Measurements from ENCODE around the gene PDE8A. TPM values are rescaled to one million over a fixed set of nuclear protein-coding genes. Genes with fewer than 3 reads are reported as not detected.

Gene PDE8A
- total and polyA plus RNA-seq, 2 donors = 17.6 to 82.3 TPM

DNA sequence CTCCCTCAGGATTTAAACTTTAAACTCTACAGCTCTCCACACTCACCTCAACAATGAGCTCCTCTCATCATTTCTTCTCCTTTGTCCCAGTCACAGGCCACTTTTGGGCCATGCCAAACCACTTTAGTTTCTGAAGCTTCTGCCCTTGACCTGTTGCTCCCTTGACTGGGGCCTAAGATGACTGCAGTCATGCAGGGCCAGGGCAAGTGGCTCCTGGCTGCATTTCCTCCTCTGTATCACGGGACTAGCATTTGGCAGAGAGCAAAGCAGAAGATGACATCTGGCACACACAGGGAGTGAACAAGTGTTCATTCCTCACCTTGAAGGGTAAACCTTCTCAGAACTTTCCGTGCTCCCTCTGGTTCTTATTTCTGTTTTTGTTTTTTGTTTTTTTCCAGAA, 136.9 kb downstream of the PDE8A start:
- Histone ChIP-seq H3K4me1 (ENCODE audit: insufficient read depth) (no peaks in the 10 kb centered on the region), H3K4me3 (ENCODE audit: low read depth, low read length) (no peak overlapping the region), H3K36me3 (ENCODE audit: insufficient read depth) (peaks cover 4% of the 10 kb centered on the region), H3K27ac (ENCODE audit: low read depth) (no peak overlapping the region)
- DNase-seq (ENCODE audit: extremely low spot score) = no peak
- WGBS = 86% methylated on average over 2 of the region's 2 CpGs

DNA sequence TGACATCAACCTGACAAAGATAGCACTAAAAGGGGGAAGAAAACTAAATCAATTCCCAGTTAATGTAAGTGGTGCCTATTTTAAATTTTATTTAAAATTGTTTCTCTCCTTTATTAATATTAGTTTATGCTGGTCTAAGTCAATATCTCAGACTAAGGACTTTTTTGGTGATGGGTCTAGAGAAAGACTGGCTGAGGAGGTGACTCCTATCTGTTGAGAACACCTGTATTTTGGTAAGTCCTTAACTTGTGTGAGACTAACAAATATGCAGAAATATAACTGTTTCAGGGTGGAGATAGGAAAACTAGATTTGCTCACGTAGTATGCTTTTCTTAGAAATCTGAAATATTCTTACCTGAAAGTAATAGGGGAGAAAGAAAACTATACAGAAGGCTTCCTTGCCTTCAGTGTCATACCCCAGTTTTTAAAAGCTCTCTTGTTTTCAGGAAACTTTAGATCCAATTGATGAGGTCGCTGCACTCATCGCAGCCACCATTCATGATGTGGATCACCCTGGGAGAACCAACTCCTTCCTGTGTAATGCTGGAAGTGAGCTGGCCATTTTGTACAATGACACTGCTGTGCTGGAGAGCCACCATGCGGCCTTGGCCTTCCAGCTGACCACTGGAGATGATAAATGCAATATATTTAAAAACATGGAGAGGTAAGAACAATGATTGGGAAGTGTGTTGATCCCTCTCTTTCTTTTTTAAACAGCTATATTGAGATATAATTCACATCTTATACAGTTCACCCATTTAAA, 138.9 kb downstream of the PDE8A start:
- Histone ChIP-seq H3K36me3 (ENCODE audit: insufficient read depth) (peaks cover 4% of the 10 kb centered on the region), H3K4me1 (ENCODE audit: insufficient read depth) (no peaks in the 10 kb centered on the region), H3K27ac (ENCODE audit: low read depth) (no peak overlapping the region), H3K4me3 (ENCODE audit: low read depth, low read length) (no peak overlapping the region)
- 95% methylated on average over 4 of the region's 4 CpGs for WGBS
- no peak for DNase-seq (ENCODE audit: extremely low spot score)

GRCh38 chr15:85124173-85124572, 142.5 kb downstream of the PDE8A start:
- Histone ChIP-seq H3K36me3 (ENCODE audit: insufficient read depth) (peaks cover 3% of the 10 kb centered on the region), H3K4me1 (ENCODE audit: insufficient read depth) (no peaks in the 10 kb centered on the region), H3K27ac (ENCODE audit: low read depth) (no peak overlapping the region), H3K4me3 (ENCODE audit: low read depth, low read length) (no peak overlapping the region)
- WGBS = 86% methylated on average over 1 of the region's 1 CpG
- DNase-seq (ENCODE audit: extremely low spot score) = no peak

DNA sequence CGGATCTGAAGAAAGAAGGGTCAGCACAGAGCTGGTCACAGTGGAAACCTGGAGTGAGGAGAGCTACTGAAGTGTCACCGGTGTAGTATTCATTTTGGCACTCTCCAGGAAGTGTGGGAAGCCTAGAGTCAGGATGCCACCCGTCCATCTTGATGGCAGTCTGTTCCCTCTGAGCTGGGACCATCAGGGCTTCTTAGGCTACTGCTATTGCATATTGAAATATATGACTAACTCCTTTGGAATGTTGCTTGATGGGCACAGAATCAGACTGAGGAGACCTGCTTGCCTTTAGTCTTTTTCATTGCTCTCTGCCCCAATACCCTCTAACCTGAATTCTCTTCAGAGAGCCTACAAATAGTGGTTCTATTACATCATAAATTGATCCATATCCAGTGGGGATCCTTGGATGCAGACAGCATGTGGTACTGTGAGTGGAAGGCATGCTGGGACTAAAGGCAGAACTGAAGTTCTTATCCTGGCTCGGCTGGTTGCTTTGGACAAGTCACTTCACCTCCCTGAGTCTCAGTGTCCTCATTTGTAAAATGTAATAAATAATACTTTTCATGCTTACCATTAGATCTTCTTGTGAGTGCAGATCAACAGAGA, 143.5 kb downstream of the PDE8A start:
- H3K36me3 ChIP-seq (ENCODE audit: insufficient read depth) = peaks cover 3% of the 10 kb centered on the region
- no peaks in the 10 kb centered on the region for H3K4me1 ChIP-seq (ENCODE audit: insufficient read depth)
- no peak overlapping the region for H3K4me3 ChIP-seq (ENCODE audit: low read depth, low read length)
- 87% methylated on average over 4 of the region's 4 CpGs for WGBS
- H3K27ac ChIP-seq (ENCODE audit: low read depth) = no peak overlapping the region
- no peak for DNase-seq (ENCODE audit: extremely low spot score)

GRCh38 chr15:85128621-85129020, 147.0 kb downstream of the PDE8A start:
- Histone ChIP-seq H3K4me3 (ENCODE audit: low read depth, low read length) (no peak overlapping the region), H3K4me1 (ENCODE audit: insufficient read depth) (no peaks in the 10 kb centered on the region), H3K36me3 (ENCODE audit: insufficient read depth) (no peaks in the 10 kb centered on the region), H3K27ac (ENCODE audit: low read depth) (no peak overlapping the region)
- no peak for DNase-seq (ENCODE audit: extremely low spot score)

GRCh38 chr15:85129881-85130280, 148.2 kb downstream of the PDE8A start:
- Histone ChIP-seq H3K4me3 (ENCODE audit: low read depth, low read length) (no peak overlapping the region), H3K36me3 (ENCODE audit: insufficient read depth) (no peaks in the 10 kb centered on the region), H3K27ac (ENCODE audit: low read depth) (no peak overlapping the region), H3K4me1 (ENCODE audit: insufficient read depth) (no peaks in the 10 kb centered on the region)
- 63% methylated on average over 3 of the region's 3 CpGs for WGBS
- no peak for DNase-seq (ENCODE audit: extremely low spot score)

- Histone ChIP-seq H3K36me3 (ENCODE audit: insufficient read depth) (no peaks in the 10 kb centered on the region), H3K27ac (ENCODE audit: low read depth) (no peak overlapping the region), H3K4me3 (ENCODE audit: low read depth, low read length) (no peak overlapping the region), H3K4me1 (ENCODE audit: insufficient read depth) (no peaks in the 10 kb centered on the region)
- 94% methylated on average over 1 of the region's 1 CpG for WGBS
- no peak for DNase-seq (ENCODE audit: extremely low spot score)
Observed at GRCh38 chr15:85131915-85132314, 150.3 kb downstream of the PDE8A start.

DNA sequence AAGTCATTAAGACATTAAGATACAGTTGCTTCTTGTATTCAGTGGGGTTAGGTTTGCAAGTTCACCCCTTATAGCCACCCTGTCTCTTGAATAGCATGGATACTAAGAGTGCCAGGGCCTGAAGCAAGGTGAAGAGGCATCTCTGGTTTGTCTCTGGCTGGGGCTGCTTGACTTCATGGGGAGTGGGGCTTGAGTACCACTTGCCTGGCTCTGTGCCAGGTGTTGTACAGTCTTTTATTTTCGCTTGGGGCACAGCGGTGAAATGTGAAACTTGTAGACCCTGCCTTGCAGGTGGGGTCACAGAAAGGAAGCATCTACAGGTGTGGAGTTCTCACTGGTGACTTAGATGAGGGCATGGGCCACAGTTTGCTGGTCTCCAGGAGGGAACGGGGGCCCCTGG, 152.1 kb downstream of the PDE8A start:
- Histone ChIP-seq H3K36me3 (ENCODE audit: insufficient read depth) (peaks cover 2% of the 10 kb centered on the region), H3K4me3 (ENCODE audit: low read depth, low read length) (no peak overlapping the region), H3K27ac (ENCODE audit: low read depth) (no peak overlapping the region), H3K4me1 (ENCODE audit: insufficient read depth) (no peaks in the 10 kb centered on the region)
- WGBS = 96% methylated on average over 3 of the region's 3 CpGs
- DNase-seq (ENCODE audit: extremely low spot score) = no peak

DNA sequence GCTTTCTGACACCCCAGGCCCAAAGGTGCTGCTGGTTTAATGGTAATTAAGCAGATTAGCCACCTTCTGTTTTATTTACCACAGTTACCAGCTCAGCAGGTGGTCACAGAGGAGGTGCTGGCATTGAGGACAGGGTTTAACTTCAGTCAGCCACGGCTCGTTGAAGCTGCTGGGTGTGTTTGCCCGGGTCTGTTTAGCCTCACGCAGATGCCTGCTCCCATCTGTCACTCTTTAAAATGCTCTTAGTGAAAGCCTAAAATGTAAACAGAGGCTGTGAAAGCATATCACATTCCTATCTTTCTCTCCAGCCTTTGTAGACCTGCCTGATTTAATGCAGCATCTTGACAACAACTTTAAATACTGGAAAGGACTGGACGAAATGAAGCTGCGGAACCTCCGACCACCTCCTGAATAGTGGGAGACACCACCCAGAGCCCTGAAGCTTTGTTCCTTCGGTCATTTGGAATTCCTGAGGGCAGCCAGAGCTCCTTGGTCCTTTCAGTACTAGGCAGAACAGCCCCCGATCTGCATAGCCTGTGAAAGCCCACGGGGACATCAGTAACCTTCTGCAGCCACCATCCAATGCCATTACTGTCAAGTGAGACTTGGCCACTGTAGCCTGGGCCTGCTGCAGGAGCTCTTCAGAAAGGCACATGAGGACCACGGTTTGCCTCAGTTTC, 156.0 kb downstream of the PDE8A start:
- Histone ChIP-seq H3K27ac (ENCODE audit: low read depth) (no peak overlapping the region), H3K4me1 (ENCODE audit: insufficient read depth) (no peaks in the 10 kb centered on the region), H3K36me3 (ENCODE audit: insufficient read depth) (peaks cover 4% of the 10 kb centered on the region), H3K4me3 (ENCODE audit: low read depth, low read length) (no peak overlapping the region)
- no peak for DNase-seq (ENCODE audit: extremely low spot score)
- 53% methylated on average over 11 of the region's 11 CpGs for WGBS

DNA sequence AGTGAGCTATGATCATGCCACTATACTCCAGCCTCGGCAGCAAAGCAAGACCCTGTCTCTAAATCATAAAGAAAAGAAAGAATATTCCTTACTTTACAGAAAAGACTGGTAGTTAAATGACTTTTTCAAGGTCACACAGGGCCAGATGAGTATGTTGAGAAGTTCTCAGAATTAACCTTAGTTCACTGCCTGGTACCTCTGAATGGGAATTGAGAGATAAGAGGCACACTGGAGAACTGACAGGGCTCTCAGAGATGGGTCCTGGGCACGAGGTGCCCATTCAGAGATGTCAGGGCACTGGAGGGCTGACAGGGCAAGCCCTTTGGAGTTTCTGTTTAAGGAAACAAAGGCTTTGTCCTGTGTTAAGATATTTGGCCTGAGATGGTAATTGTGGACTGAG, 157.7 kb downstream of the PDE8A start:
- 86% methylated on average over 2 of the region's 2 CpGs for WGBS
- H3K36me3 ChIP-seq (ENCODE audit: insufficient read depth) = peaks cover 4% of the 10 kb centered on the region
- DNase-seq (ENCODE audit: extremely low spot score) = no peak

DNA sequence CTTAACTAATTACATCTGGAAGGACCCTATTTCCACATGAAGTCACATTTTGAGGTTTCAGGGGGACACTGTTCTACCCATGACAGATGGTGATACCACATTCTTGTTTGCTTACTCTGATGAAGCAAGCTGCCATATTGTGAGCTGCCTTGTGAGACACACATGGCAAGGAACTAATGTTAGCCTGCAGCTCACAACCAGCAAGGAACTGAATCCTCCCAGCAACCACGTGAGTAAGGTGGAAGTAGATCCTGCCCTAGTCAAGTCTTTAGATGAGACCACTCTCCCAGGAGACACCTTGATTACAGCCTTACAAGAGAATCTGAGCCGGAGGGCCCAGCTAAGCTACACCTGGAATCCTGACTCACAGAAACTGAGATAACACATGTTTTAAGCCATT, 160.1 kb downstream of the PDE8A start:
- WGBS = 69% methylated on average over 2 of the region's 2 CpGs
- Histone ChIP-seq H3K4me3 (ENCODE audit: low read depth, low read length) (no peak overlapping the region), H3K27ac (ENCODE audit: low read depth) (no peak overlapping the region), H3K4me1 (ENCODE audit: insufficient read depth) (no peaks in the 10 kb centered on the region), H3K36me3 (ENCODE audit: insufficient read depth) (peaks cover 4% of the 10 kb centered on the region)
- no peak for DNase-seq (ENCODE audit: extremely low spot score)

More for the DNA sequence above, 157.7 kb downstream of the PDE8A start:
- Histone ChIP-seq H3K27ac (ENCODE audit: low read depth) (no peak overlapping the region), H3K4me3 (ENCODE audit: low read depth, low read length) (no peak overlapping the region), H3K4me1 (ENCODE audit: insufficient read depth) (no peaks in the 10 kb centered on the region)

GRCh38 chr15:85142312-85142711, 160.7 kb downstream of the PDE8A start:
- 50% methylated on average over 2 of the region's 2 CpGs for WGBS
- DNase-seq (ENCODE audit: extremely low spot score) = no peak
- Histone ChIP-seq H3K4me3 (ENCODE audit: low read depth, low read length) (no peak overlapping the region), H3K4me1 (ENCODE audit: insufficient read depth) (no peaks in the 10 kb centered on the region), H3K36me3 (ENCODE audit: insufficient read depth) (peaks cover 2% of the 10 kb centered on the region), H3K27ac (ENCODE audit: low read depth) (no peak overlapping the region)

DNA sequence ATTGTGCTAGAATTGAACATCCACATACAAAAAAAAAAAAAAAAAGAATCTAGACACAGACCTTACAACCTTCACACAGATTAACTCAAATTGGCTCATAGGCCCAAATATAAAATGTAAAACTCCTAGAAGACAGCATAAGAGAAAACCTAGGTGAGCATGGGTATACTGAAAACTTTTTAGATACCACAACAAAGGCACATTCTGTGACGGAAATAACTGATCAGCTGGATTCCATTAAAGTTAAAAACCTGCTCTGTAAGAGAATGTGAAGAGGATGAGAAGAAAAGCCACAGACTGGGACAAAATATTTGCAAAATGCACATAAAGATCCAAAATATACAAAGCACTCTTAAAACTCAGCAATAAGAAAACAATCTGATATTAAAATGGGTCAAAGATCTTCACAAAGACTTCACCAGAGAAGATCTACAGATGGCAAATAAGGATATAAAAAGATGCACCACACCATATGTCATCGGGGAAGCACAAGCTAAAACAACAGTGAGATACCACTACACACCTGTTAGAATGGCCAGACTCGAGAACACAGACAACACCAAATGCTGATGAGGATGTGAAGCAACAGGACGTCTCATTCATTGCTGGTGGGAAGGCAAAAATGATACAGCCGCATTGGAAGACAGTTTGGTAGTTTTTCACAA, 167.9 kb downstream of the PDE8A start:
- Histone ChIP-seq H3K27ac (ENCODE audit: low read depth) (no peak overlapping the region), H3K4me3 (ENCODE audit: low read depth, low read length) (no peak overlapping the region), H3K4me1 (ENCODE audit: insufficient read depth) (no peaks in the 10 kb centered on the region), H3K36me3 (ENCODE audit: insufficient read depth) (no peaks in the 10 kb centered on the region)
- 65% methylated on average over 5 of the region's 5 CpGs for WGBS
- DNase-seq (ENCODE audit: extremely low spot score) = no peak

- H3K36me3 ChIP-seq (ENCODE audit: insufficient read depth) = no peaks in the 10 kb centered on the region
- no peak overlapping the region for H3K27ac ChIP-seq (ENCODE audit: low read depth)
- H3K4me3 ChIP-seq (ENCODE audit: low read depth, low read length) = no peak overlapping the region
- no peak for DNase-seq (ENCODE audit: extremely low spot score)
- no peaks in the 10 kb centered on the region for H3K4me1 ChIP-seq (ENCODE audit: insufficient read depth)
- 62% methylated on average over 2 of the region's 2 CpGs for WGBS
Observed at GRCh38 chr15:85150130-85150480, 168.4 kb downstream of the PDE8A start.

Data from urinary bladder (tissue), 4 donors.